GM13977 (cell line): ENCODE results near the gene NIPSNAP2.

ENCODE experiments used
- DNase-seq: peaks from one replicate; pipeline ENCODE4 v3.0.0; 2012; ENCODE audit warnings: low spot score
- CTCF ChIP-seq: IDR thresholded peaks from 2 replicates; pipeline ENCODE4 v1.5.1; 2012; ENCODE audit warnings: mild to moderate bottlenecking, control low read depth; ENCODE audit not compliant: insufficient read depth; ENCODE audit errors: extremely low read depth, missing control alignments
- in situ Hi-C: fragments of 300-500 bp; cut with MboI; formaldehyde crosslinking; loops from one replicate; pipeline ENCODE4 v1.12.0; 2022; ENCODE audit warnings: low sequenced_read_pairs, low pct_unique_long_range_greater_than_20kb, mixed read lengths, inconsistent platforms; ENCODE audit not compliant: unreplicated experiment

NIPSNAP2 gene

GRCh38 chr7:55965100-55965470, 700 bp downstream of the NIPSNAP2 start:
- no peak for TF ChIP-seq CTCF
- DNase-seq = no peak
- in situ Hi-C loops = loop anchor here (25.0 kb wide), 1 partner anchor 328 kb away; no protein-coding TSS in a partner anchor

- DNase-seq = no peak
- no peak for TF ChIP-seq CTCF
- in situ Hi-C loops = loop anchor here (25.0 kb wide), 1 partner anchor 329 kb away; no protein-coding TSS in a partner anchor
These were observed 1.5 kb downstream of the NIPSNAP2 start for GRCh38 chr7:55965805-55966421.

- in situ Hi-C loops = loop anchor here (25.0 kb wide), 1 partner anchor 330 kb away; no protein-coding TSS in a partner anchor
- DNase-seq = no peak
- TF ChIP-seq CTCF = no peak
These were observed 2.5 kb downstream of the NIPSNAP2 start for GRCh38 chr7:55966851-55967250.

- TF ChIP-seq CTCF = no peak
- in situ Hi-C loops = loop anchor here (25.0 kb wide), 1 partner anchor 332 kb away; no protein-coding TSS in a partner anchor
These were observed 5.0 kb downstream of the NIPSNAP2 start for GRCh38 chr7:55969391-55969790.

GRCh38 chr7:55970561-55970960, 6.2 kb downstream of the NIPSNAP2 start:
- in situ Hi-C loops = loop anchor here (25.0 kb wide), 1 partner anchor 333 kb away; no protein-coding TSS in a partner anchor
- no peak for TF ChIP-seq CTCF
- no peak for DNase-seq

More at GRCh38 chr7:55969391-55969790, 5.0 kb downstream of the NIPSNAP2 start:
- no peak for DNase-seq

GRCh38 chr7:55970978-55971377, 6.6 kb downstream of the NIPSNAP2 start:
- DNase-seq = no peak
- no peak for TF ChIP-seq CTCF
- in situ Hi-C loops = loop anchor here (25.0 kb wide), 1 partner anchor 334 kb away; no protein-coding TSS in a partner anchor
